ENCODE data around the gene PLEKHG2.

DNA sequence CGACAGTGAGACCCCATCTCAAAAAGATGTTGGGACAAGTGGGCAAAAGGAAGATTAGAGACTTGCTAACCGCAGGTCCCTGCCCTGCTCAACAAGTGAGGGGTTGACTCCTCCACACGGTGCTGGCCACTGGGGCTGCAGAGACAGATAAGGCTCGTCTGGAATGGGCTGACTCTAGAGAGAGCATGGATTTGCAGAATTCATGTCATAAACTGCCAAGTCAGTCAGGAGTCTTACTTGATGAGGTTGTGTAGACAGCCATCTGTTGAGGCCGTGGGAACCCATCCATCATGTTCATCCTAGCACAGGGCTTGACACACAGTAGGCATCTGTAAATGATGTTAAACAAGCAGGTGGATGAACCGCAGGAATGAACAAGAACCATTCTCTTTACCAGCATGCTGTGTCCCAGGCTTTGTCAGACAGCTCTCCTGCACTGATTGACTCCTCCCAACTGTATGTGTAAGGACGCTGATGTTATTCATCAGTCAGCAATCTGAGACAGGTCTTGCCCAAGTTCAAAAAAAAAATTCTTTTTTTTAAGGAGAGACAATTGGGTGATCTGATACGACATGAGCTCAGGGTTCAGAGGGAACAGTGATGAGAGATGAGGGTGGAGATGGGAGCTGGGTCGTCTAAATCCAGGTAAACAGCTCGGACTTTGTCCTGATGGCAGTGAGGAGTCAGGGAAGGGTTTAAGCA is 30.4 kb upstream of the PLEKHG2 start:
- TF ChIP-seq CTCF (IDR thresholded peaks at IDR 0.05; ENCODE audit: poor library complexity) (no peak), EZH2 (IDR thresholded peaks at IDR 0.05; ENCODE audit: borderline replicate concordance) (no peak), EZH2phosphoT487 (IDR thresholded peaks at IDR 0.05; ENCODE audit: low read depth, severe bottlenecking, unreplicated experiment) (no peak)
